BJ (cell line): ENCODE measurements around the gene UGT1A6. TPM values are rescaled to one million over a fixed set of nuclear protein-coding genes. Genes with fewer than 3 reads are reported as not detected.

Experiments
- CTCF ChIA-PET: fragments of 350-600 bp; formaldehyde crosslinking; extraction: SDS; loops from one replicate; lab custom pipeline; 2021; ENCODE audit warnings: antibody characterized with exemption, inconsistent platforms; lab: Yijun Ruan, JAX
- POLR2A ChIA-PET: fragments of 300-600 bp; sonication (Branson Sonifier 250); formaldehyde crosslinking; extraction: SDS; loops from one replicate; lab custom pipeline; 2021; ENCODE audit warnings: antibody characterized with exemption; lab: Charles Lee
- DNase-seq: peaks from one replicate; pipeline ENCODE4 v3.0.0-alpha.2; 2011; ENCODE audit warnings: low read depth
- H3K27me3 ChIP-seq: 2 replicates; pipeline ENCODE4 v1.6.0; 2011; ENCODE audit warnings: low read length; ENCODE audit not compliant: control insufficient read depth, insufficient read depth
- H3K36me3 ChIP-seq: 2 replicates; pipeline ENCODE4 v1.5.1; 2011; ENCODE audit warnings: low read length; ENCODE audit not compliant: control insufficient read depth, insufficient read depth
- H3K4me3 ChIP-seq: 2 replicates; pipeline ENCODE4 v1.5.1; 2011; ENCODE audit warnings: low read depth, mild to moderate bottlenecking, control low read depth, low read length
- polyA plus RNA-seq: library from polyadenylated mRNA; depleted of rRNA; stranded (reverse); fragments of >200 nt; gene quantifications from 2 replicates; pipeline ENCODE4 v1.2.3, GENCODE V29; 2011
- TF ChIP-seq, protein P1 (sequence below): IDR thresholded peaks from 2 replicates; pipeline ENCODE4 v1.5.1; 2011; ENCODE audit warnings: low read depth, mild to moderate bottlenecking, control low read depth, inconsistent platforms, low read length, moderate library complexity; ENCODE audit not compliant: insufficient read depth

Gene UGT1A6
- polyA plus RNA-seq, 1 experiment = not detected

- CTCF ChIA-PET = no interaction called here
Measured at GRCh38 chr2:233676046-233676445, 16.6 kb upstream of the UGT1A6 start.

DNA sequence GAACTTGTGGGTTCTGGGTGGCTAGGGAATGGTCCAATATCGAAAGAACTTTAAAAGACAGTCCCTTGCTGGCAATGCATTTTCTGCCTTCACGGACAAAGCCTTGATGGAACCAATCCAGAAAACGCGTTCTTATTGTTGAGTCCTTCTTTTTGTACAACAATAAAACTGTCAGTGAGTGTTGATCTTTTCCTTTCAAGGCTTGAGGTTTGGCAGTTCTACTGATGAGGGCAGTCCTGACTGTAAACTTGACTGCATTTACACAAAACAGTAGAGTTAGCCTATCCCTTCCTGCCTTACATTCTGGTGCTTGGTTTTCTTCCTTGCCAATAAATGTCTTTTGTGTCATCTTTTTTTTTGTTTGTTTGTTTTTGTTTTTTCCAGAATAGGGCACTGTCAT lies 13.5 kb upstream of the UGT1A6 start:
- Histone ChIP-seq H3K4me3 (no peak overlapping the region), H3K36me3 (no peaks in the 10 kb centered on the region), H3K27me3 (no peaks in the 10 kb centered on the region)
- ChIA-PET CTCF (no interaction called here), POLR2A (no interaction called here)
- DNase-seq = no peak
- TF ChIP-seq, protein P1, sequence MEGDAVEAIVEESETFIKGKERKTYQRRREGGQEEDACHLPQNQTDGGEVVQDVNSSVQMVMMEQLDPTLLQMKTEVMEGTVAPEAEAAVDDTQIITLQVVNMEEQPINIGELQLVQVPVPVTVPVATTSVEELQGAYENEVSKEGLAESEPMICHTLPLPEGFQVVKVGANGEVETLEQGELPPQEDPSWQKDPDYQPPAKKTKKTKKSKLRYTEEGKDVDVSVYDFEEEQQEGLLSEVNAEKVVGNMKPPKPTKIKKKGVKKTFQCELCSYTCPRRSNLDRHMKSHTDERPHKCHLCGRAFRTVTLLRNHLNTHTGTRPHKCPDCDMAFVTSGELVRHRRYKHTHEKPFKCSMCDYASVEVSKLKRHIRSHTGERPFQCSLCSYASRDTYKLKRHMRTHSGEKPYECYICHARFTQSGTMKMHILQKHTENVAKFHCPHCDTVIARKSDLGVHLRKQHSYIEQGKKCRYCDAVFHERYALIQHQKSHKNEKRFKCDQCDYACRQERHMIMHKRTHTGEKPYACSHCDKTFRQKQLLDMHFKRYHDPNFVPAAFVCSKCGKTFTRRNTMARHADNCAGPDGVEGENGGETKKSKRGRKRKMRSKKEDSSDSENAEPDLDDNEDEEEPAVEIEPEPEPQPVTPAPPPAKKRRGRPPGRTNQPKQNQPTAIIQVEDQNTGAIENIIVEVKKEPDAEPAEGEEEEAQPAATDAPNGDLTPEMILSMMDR = no peak

More at GRCh38 chr2:233676046-233676445, 16.6 kb upstream of the UGT1A6 start:
- TF ChIP-seq, protein P1 = no peak
- no peak overlapping the region for H3K4me3 ChIP-seq
- POLR2A ChIA-PET = no interaction called here
- DNase-seq = no peak
- no peaks in the 10 kb centered on the region for H3K27me3 ChIP-seq
- no peaks in the 10 kb centered on the region for H3K36me3 ChIP-seq

DNA sequence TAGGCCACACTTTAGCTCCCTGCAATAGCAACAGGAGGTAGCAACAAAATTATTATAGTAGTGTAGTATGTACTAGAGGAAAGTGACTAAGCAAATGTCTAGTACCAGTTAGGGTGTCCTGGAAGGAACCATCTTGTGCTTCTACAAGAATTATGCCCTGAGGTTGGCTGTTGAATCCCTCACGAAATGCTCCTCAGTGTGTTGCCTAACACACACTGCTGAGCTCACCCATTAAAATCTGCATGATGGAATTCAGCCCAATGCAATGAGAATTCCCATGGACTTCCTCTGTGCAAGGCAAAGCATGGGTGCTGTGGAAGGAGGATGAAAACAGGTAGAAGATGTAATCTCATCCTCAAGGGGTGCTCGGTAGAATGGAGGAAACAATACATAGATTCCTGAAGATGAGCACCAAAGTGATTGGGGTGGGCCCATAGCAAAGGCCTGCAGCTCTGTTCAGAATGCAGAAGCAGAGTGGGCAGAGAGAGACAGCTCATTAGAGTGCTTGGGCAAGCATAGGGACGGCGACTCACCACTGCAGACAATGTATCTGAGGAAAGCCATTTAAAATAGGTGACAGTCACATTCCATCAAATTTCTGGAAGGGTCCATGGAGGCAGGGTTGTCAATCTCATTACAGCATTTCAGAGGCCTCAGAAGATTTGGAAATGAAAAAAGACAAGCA lies 12.2 kb upstream of the UGT1A6 start:
- Histone ChIP-seq H3K27me3 (no peaks in the 10 kb centered on the region), H3K36me3 (no peaks in the 10 kb centered on the region), H3K4me3 (no peak overlapping the region)
- ChIA-PET POLR2A (no interaction called here), CTCF (interaction anchor here (1.4 kb wide), 1 partner anchor 11 kb away, joined by 6 read pairs; no protein-coding TSS in a partner anchor)
- TF ChIP-seq, protein P1 = no peak
- DNase-seq = no peak

DNA sequence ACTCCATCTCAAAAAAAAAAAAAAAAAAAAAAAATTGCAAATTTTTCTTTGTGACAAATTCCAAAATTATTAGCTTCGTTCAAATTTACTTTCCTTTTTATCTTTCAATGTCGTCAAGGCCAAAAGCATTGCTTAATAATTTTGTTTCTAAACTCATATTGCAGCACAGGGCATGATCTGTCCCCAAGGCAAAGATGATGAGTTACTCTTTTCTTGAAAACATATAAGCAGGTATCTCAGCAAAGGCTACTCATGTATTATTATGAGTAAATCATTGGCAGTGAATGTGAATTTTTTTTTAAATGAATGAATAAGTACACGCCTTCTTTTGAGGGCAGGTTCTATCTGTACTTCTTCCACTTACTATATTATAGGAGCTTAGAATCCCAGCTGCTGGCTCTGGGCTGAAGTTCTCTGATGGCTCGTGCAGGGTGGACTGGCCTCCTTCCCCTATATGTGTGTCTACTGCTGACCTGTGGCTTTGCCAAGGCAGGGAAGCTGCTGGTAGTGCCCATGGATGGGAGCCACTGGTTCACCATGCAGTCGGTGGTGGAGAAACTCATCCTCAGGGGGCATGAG lies 11.1 kb upstream of the UGT1A6 start, which contains the start of gene UGT1A7:
Gene UGT1A7 (plus strand): TSS at position 381 of the 579 bp plus-strand sequence. CDS start 37 bp downstream, at position 418.
- DNase-seq = no peak
- TF ChIP-seq, protein P1 = no peak
- no peaks in the 10 kb centered on the region for H3K36me3 ChIP-seq
- POLR2A ChIA-PET = no interaction called here
- H3K4me3 ChIP-seq = no peak within 1 kb of the TSS
- CTCF ChIA-PET = no interaction called here
- no peaks in the 10 kb centered on the region for H3K27me3 ChIP-seq

DNA sequence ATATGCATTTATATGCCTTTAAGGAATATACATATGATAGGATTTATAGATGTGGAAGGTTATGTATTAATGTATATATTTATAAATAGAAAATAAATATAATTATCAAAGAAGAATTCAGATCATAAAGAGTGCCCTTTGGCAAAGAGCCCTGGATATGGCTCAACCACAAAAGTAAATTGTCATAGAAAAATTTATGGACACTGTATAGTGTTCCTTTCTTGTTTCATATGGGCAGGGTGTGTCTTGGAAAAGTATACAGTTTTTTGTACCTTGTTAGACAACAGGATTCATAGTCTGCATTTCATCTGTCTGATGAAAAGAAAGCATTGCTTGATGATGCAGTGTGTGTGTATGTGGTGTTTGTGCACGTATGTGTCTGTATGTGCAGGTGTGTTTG lies 8.1 kb upstream of the UGT1A6 start:
- no peaks in the 10 kb centered on the region for H3K36me3 ChIP-seq
- no peak overlapping the region for H3K4me3 ChIP-seq
- no peak for DNase-seq
- CTCF ChIA-PET = no interaction called here
- H3K27me3 ChIP-seq = no peaks in the 10 kb centered on the region
- POLR2A ChIA-PET = no interaction called here
- TF ChIP-seq, protein P1 = no peak
